HG03521 (cell line): Measurements from ENCODE around the gene LTBP3.
"Not testable (repeated sequence)": the region's sequence is repeated elsewhere in the genome, so short reads cannot be mapped to it uniquely, and the experiment has no call there.

Experiments used
- ATAC-seq: cut with Tn5 transposase; IDR thresholded peaks from one replicate; pipeline ENCODE4 v1.9.1; 2021; ENCODE audit warnings: mild to moderate bottlenecking, moderate library complexity; ENCODE audit not compliant: unreplicated experiment

Gene LTBP3

DNA sequence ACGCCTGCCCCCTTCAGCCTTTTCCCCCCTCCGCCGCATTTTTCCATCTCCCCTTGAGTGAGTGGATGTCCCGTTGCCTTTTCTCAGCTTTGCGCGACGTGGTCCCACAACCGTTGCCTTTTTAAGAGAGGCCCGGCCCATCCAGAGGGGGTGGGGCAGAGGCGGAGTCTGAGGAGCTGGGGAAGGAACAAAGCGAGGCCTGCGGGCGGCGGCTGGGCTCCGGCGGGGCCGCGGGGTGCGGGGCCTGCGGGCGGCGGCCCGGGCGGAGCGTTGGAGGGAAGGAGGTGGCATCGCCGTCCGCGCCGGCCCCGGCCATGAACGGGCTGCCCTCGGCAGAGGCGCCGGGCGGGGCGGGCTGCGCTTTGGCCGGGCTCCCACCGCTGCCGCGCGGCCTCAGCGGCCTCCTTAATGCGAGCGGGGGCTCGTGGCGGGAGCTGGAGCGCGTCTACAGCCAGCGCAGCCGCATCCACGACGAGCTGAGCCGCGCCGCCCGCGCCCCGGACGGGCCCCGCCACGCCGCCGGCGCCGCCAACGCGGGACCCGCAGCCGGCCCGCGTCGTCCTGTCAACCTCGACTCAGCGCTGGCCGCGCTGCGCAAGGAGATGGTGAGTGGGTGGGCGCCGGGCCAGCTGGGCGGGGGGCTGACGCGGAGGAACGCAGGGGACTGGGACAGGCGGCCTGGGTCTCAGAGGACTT lies 14.3 kb upstream of the LTBP3 start, which contains the start of gene FAM89B:
TSS of gene FAM89B (plus strand) at position 183 of the 696 bp plus-strand sequence. CDS start at position 315, 132 bp downstream.
- no peak for ATAC-seq

- ATAC-seq: no peak
These were observed 13.8 kb upstream of the LTBP3 start for GRCh38 chr11:65571940-65572339.

- ATAC-seq: no peak
These were observed 13.3 kb upstream of the LTBP3 start for GRCh38 chr11:65571420-65571819.

- peak; percentile 59 for ATAC-seq
These were observed 12.1 kb upstream of the LTBP3 start, which contains the start of gene ZNRD2 for GRCh38 chr11:65569973-65570918. TSS of gene ZNRD2 (plus strand) at chr11:65570477. CDS start at chr11:65570492, 15 bp downstream.

DNA sequence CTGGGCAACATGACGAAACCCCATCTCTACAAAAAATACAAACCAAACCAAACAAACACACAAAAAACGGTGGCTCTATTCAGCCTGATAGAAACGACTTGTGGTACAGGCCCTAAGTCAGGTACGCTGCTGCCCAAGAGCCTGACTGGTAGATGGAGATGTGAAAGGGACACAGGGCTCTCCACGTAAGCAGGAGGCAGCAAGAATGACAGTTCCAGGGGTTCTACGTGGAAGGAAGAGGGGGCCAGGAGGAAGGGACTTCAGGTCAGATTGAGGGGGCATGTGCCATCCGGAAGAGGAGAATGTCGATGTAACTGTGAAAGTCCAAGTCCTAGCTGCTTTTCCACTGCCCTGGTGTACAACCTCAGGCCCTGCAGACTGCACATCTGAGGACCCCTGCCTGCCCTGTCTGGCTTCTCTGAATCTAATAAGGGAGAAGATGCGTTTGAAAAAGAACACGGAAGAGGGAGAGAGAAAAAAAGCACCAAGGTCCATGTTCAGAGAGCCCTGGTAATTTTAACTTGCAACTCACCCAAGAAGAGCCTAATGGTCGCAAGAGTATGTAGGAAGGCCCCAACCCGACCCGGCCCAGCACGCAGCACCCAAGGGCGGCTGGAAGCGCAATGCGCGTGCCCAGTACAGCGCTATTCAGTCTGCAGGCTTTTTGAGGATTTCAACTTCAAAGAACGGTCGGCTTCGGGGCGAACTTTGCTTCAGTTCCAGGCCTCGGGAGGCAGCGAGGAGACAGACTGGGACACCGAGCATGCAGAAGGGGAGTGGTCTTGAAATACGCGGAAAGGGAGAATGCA lies 11.2 kb upstream of the LTBP3 start:
- no peak for ATAC-seq

DNA sequence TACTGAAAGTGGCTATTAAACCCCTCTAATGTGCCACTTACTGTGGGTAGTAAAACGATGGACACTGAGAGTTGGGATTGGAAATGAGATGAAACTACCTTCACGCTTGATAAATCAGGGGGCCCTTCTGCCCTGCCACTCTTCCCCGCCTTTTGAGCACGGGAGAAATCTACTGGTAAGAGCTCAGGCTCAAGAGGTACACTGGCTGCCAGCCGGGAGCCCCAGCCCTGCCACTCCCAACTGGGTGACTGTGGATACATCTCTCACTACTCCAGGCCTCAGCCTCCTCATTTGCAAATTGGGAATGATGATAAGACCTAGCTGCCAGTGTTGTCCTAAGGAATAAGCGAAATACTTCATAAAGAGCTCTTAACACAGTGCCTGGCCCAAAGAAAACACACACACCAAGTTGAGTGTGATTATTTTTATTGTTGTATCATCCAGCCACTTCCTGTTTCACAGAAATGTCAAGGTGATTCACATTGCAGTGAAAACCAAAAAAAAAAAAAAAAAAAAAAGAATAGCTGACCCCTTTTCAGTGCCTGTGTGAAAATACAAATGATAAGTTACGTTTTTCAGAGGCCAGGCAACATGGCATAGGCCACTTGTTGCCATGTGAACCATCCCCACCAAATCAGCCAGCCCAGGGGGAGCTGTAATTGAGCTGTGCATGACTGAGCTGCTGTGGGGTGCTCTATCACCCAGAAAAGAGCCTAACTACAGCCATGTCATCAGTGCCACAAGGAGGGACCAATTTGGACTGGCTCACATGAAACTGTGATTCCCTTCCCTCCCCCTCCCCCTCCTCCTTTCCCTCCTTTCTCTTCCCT lies 7.7 kb upstream of the LTBP3 start:
- ATAC-seq: no peak

GRCh38 chr11:65564879-65565559 lies 6.9 kb upstream of the LTBP3 start:
- not testable (repeated sequence) for ATAC-seq

- ATAC-seq: no peak
These were observed 5.4 kb upstream of the LTBP3 start for GRCh38 chr11:65563601-65564000.

GRCh38 chr11:65562788-65563187 lies 4.6 kb upstream of the LTBP3 start:
- no peak for ATAC-seq

DNA sequence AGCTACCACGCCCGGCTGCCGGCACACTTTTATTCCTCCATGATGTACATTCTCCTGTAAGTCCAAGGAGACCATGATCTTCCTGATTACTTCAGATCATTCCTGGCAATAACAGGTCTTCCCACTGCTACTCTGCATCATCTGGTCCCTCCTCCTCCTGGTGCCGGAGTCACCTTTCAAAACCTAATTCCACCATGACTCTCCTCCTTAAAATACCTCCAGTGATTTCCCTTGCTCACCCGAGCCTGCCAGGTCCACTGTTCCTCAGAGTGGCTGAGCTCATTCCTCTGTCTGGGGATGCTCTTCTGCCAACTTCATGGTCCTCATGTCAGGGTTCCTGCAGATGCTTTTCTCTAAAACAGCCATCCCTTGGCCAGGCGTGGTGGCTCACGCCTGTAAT lies 3.9 kb upstream of the LTBP3 start:
- no peak for ATAC-seq

- ATAC-seq: no peak
These were observed 2.6 kb upstream of the LTBP3 start for GRCh38 chr11:65560555-65561418.

DNA sequence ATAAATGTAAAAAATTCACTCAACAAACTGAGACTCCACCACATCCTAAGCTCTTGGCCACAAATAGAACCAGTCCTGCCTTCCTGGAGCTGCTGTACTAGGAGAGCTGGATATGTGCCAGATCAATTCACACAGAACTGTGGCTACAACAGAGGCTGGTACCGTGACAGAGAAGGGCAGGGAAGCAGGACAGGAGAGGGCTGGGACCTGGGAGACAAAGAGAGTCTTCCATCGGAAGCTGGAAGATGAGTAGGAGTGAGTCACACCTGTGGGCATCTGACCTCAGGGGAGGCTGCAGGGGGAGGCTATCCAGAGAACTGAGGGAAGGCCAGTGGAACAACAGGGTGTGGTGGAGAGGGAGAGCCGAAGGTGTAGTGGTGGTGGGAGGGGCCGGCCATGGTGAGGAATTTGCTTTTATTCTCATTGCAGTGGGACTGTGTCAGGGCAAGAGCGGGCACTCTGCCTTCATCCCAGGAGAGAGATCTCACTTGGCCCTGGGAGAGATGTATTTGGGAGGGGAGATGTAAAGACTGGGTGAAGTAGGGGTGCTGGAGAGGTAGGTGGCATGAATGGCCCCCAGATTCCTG lies 1.9 kb upstream of the LTBP3 start:
- no peak for ATAC-seq

GRCh38 chr11:65559535-65559934 lies 1.4 kb upstream of the LTBP3 start:
- ATAC-seq: no peak

GRCh38 chr11:65558930-65559509 lies 861 bp upstream of the LTBP3 start:
- no peak for ATAC-seq

DNA sequence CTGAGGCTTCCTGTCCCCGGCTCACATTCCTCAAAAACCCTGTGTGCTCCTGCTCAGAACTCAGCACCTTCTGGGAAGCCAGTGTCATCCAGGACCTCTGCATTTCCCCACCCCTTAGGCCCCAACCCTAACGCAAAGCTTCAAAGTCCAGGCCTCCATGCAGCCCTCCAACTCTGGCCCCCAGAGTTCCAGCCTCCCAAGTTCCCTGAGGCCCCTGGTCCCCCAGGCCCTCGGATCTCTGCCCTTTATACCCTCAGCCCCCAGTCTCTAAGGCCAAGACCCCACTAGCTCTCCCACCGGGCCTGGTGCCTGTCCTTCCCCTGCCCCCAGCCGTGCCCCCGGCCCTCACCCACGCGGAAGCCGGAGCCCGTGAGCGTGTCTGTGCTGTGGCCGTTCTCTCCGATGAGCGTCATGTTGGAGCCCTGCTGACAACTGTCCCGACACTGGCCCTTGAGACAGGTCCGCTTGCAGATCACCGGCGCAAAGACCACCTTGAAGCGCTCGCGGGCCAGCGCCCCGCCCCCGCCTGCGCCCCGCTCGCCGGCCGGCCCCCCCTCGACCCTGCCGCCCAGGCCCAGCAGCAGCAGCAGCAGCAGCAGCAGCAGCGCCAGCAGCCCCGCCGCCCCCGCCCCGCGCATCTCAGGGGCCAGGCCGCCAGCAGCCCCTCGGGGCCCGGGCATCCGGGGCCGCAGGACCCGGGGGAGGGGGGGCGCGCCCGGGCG lies 718 bp downstream of the LTBP3 start:
- ATAC-seq: no peak

- no peak for ATAC-seq
These were observed 1.5 kb downstream of the LTBP3 start for GRCh38 chr11:65556470-65557279.
